Transverse colon (tissue), 4 donors: Measurements from ENCODE around the gene NCEH1.

Experiments used
- EP300 ChIP-seq: sonication (generic); formaldehyde crosslinking; IDR thresholded peaks from one replicate; pipeline ENCODE4 v1.6.1; 2017; ENCODE audit warnings: antibody characterized with exemption, low read depth
- POLR2A ChIP-seq: fragments of 450-650 bp; IDR thresholded peaks from one replicate; pipeline ENCODE4 v1.6.1; 2016; ENCODE audit warnings: antibody characterized with exemption, mild to moderate bottlenecking, moderate library complexity
- POLR2AphosphoS5 ChIP-seq, 3 donors: sonication (generic); formaldehyde crosslinking; IDR thresholded peaks; one replicate each; pipeline ENCODE4 v1.6.1; 2016; ENCODE audit warnings: antibody characterized with exemption in 3 of 3
- TF ChIP-seq, protein P1 (sequence below), 5 experiments: fragments of 200-600 bp in 3 of 5; fragments of 450-650 bp in 2 of 5; sonication (generic) in 3 of 5; IDR thresholded peaks; 1 replicate in 2 of 5; 2 replicates in 3 of 5; pipeline ENCODE4 v1.5.1; 2016 to 2017; ENCODE audit warnings: antibody characterized with exemption in 5 of 5, inconsistent platforms in 3 of 5, mild to moderate bottlenecking in 2 of 5, moderate library complexity in 1 of 5

DNA sequence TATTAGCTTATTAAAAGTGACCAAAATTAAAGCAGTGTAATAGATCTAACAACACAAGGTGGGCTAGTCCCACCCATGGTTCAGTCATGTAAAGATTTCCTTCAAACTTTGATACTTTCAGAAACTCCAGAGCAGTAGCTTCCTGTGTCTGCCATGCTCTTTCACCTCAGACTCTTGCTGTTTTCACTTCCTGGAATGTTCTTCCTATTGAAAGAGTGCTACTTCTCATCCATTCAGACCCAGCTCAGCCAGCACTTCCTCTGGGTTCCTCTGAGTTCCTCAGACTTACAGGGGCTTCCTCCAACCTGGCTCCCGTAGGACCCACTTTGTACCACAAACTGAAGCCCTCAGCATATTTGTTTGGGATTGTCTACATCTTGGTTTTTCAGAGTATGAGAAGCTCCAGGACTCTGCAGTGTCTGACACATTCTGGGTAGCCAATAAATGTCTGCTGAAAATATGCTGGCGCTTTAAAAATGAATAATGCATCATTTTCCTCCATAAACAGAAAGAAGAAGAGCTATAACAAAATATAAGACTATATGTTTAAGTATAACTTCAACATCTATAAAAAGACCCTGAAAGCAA lies 18.0 kb downstream of the NCEH1 start:
- TF ChIP-seq, protein P1, sequence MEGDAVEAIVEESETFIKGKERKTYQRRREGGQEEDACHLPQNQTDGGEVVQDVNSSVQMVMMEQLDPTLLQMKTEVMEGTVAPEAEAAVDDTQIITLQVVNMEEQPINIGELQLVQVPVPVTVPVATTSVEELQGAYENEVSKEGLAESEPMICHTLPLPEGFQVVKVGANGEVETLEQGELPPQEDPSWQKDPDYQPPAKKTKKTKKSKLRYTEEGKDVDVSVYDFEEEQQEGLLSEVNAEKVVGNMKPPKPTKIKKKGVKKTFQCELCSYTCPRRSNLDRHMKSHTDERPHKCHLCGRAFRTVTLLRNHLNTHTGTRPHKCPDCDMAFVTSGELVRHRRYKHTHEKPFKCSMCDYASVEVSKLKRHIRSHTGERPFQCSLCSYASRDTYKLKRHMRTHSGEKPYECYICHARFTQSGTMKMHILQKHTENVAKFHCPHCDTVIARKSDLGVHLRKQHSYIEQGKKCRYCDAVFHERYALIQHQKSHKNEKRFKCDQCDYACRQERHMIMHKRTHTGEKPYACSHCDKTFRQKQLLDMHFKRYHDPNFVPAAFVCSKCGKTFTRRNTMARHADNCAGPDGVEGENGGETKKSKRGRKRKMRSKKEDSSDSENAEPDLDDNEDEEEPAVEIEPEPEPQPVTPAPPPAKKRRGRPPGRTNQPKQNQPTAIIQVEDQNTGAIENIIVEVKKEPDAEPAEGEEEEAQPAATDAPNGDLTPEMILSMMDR (IDR thresholded peaks at IDR 0.05), result no peak
- TF ChIP-seq POLR2AphosphoS5 (IDR thresholded peaks at IDR 0.05) (no peak), EP300 (no peak), POLR2A (no peak)
